Right lobe of liver (tissue), 4 donors: Measurements from ENCODE around the gene HIP1.

Experiments used
- CTCF ChIP-seq, 4 donors: fragments of 200-600 bp in 3 of 4; fragments of 450-650 bp in 1 of 4; IDR thresholded peaks; one replicate each; pipeline versions ENCODE4 v1.5.1 to v1.8.0; 2016 to 2022; ENCODE audit warnings: antibody characterized with exemption in 4 of 4, mild to moderate bottlenecking in 2 of 4
- POLR2A ChIP-seq: fragments of 450-650 bp; IDR thresholded peaks from one replicate; pipeline ENCODE4 v1.6.1; 2017; ENCODE audit warnings: antibody characterized with exemption, mild to moderate bottlenecking
- donor health status: DM: no; HTN: no; CAD: no.
- donor health status: DM: no; HTN: no; CAD: no.
- donor health status: DM: no; HTN: yes; CAD: no.

GRCh38 chr7:75739796-75740672, 1.3 kb upstream of the HIP1 start:
- no peak for TF ChIP-seq CTCF (IDR thresholded peaks at IDR 0.05)
- no peak for TF ChIP-seq POLR2A
